Measurements from ENCODE around the gene FOXO4. TPM values are rescaled to one million over a fixed set of nuclear protein-coding genes. Genes with fewer than 3 reads are reported as not detected.

FOXO4 gene
- total RNA-seq, 1 experiment from 2014 or later = 48.3 TPM

DNA sequence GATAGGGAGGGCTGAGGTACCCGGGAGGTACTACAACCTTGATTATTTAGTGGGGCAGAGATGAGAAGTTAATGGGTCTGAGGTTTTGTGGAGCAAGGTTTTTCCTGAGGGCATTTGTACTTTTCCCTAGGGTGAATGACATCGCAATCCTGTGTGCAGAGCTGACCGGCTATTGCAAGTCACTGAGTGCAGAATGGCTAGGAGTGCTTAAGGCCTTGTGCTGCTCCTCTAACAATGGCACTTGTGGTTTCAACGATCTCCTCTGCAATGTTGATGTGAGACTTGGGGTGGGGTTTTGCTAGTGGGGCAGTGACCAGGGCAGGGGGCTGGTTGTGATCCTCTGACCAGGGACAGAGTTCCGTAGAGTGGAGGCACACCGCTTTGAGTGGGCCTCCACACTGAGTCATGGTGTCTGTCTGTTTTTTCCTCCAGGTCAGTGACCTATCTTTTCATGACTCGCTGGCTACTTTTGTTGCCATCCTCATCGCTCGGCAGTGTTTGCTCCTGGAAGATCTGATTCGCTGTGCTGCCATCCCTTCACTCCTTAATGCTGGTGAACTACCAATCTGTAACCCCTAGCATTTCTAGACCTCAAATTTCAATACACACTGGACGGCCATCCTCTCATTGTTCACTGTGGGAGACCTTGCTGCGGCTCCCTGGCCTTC is 32.6 kb downstream of the FOXO4 start:
- Mint-ChIP-seq H3K4me3 (no peak overlapping the region), H3K27ac (no peak overlapping the region; the same call in 1 of the 2 replicates), H3K4me1 (peaks cover 9% of the 10 kb centered on the region), H3K27me3 (ENCODE audit: low read depth) (no peaks in the 10 kb centered on the region), H3K9me3 (no peaks in the 10 kb centered on the region), H3K36me3 (peaks cover 76% of the 10 kb centered on the region)
- POLR2A ChIA-PET = no interaction called here
- TF ChIP-seq MYBL2 (CRISPR knock-in tag; IDR thresholded peaks at IDR 0.05) = no peak
- TF ChIP-seq, protein P1, sequence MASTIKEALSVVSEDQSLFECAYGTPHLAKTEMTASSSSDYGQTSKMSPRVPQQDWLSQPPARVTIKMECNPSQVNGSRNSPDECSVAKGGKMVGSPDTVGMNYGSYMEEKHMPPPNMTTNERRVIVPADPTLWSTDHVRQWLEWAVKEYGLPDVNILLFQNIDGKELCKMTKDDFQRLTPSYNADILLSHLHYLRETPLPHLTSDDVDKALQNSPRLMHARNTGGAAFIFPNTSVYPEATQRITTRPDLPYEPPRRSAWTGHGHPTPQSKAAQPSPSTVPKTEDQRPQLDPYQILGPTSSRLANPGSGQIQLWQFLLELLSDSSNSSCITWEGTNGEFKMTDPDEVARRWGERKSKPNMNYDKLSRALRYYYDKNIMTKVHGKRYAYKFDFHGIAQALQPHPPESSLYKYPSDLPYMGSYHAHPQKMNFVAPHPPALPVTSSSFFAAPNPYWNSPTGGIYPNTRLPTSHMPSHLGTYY (CRISPR knock-in tag; IDR thresholded peaks at IDR 0.05) = no peak
- TF ChIP-seq IRF2 (CRISPR knock-in tag; IDR thresholded peaks at IDR 0.05; ENCODE audit: borderline replicate concordance, low read depth) = no peak
- TF ChIP-seq KAT7 (CRISPR knock-in tag; IDR thresholded peaks at IDR 0.05; ENCODE audit: borderline replicate concordance) = no peak
- no peak for TF ChIP-seq NR2C2 (CRISPR knock-in tag; IDR thresholded peaks at IDR 0.05)
- CTCF ChIA-PET = interaction anchor here (0.6 to 1.1 kb wide), 5 partner anchors 10 to 130 kb away, joined by 3 to 5 read pairs (median 3); partner anchors contain the start of genes MED12 and SNX12
- ATAC-seq = no peak
- no peak for DNase-seq (ENCODE audit: low spot score)

- POLR2A ChIA-PET = no interaction called here
- CTCF ChIA-PET = interaction anchor here (0.6 to 1.1 kb wide), 5 partner anchors 11 to 131 kb away, joined by 3 to 5 read pairs (median 3); partner anchors contain the start of genes MED12 and SNX12
- Mint-ChIP-seq H3K27ac (peak overlapping the region; percentile 7; the same call in 1 of the 2 replicates), H3K4me3 (no peak overlapping the region), H3K27me3 (ENCODE audit: low read depth) (no peaks in the 10 kb centered on the region), H3K36me3 (peaks cover 72% of the 10 kb centered on the region), H3K9me3 (no peaks in the 10 kb centered on the region), H3K4me1 (peaks cover 9% of the 10 kb centered on the region)
- TF ChIP-seq IRF2 (CRISPR knock-in tag; IDR thresholded peaks at IDR 0.05; ENCODE audit: borderline replicate concordance, low read depth) = no peak
- TF ChIP-seq CREB1 (CRISPR knock-in tag; IDR thresholded peaks at IDR 0.05) = no peak
- no peak for TF ChIP-seq AFF4 (CRISPR knock-in tag; IDR thresholded peaks at IDR 0.05; ENCODE audit: borderline replicate concordance)
- TF ChIP-seq, protein P2, sequence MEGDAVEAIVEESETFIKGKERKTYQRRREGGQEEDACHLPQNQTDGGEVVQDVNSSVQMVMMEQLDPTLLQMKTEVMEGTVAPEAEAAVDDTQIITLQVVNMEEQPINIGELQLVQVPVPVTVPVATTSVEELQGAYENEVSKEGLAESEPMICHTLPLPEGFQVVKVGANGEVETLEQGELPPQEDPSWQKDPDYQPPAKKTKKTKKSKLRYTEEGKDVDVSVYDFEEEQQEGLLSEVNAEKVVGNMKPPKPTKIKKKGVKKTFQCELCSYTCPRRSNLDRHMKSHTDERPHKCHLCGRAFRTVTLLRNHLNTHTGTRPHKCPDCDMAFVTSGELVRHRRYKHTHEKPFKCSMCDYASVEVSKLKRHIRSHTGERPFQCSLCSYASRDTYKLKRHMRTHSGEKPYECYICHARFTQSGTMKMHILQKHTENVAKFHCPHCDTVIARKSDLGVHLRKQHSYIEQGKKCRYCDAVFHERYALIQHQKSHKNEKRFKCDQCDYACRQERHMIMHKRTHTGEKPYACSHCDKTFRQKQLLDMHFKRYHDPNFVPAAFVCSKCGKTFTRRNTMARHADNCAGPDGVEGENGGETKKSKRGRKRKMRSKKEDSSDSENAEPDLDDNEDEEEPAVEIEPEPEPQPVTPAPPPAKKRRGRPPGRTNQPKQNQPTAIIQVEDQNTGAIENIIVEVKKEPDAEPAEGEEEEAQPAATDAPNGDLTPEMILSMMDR (IDR thresholded peaks at IDR 0.05) = peak; percentile 66
- DNase-seq (ENCODE audit: low spot score) (peak; percentile 70), ATAC-seq (peak; percentile 81)
Measured at GRCh38 chrX:71128915-71129765, 33.5 kb downstream of the FOXO4 start.

GRCh38 chrX:71131510-71131909 is 35.9 kb downstream of the FOXO4 start:
- H3K36me3 Mint-ChIP-seq = peaks cover 73% of the 10 kb centered on the region
- H3K9me3 Mint-ChIP-seq = no peaks in the 10 kb centered on the region
- ChIA-PET CTCF (no interaction called here), POLR2A (no interaction called here)
- H3K27me3 Mint-ChIP-seq (ENCODE audit: low read depth) = no peaks in the 10 kb centered on the region
- DNase-seq (ENCODE audit: low spot score) (no peak), ATAC-seq (no peak)
- TF ChIP-seq FOXP1 (CRISPR knock-in tag; IDR thresholded peaks at IDR 0.05; ENCODE audit: borderline replicate concordance) = no peak
- TF ChIP-seq ZNF423 (CRISPR knock-in tag; IDR thresholded peaks at IDR 0.05) = no peak
- TF ChIP-seq NFATC4 (CRISPR knock-in tag; IDR thresholded peaks at IDR 0.05) = no peak
- TF ChIP-seq TEAD1 (CRISPR knock-in tag; IDR thresholded peaks at IDR 0.05) = no peak
- no peak for TF ChIP-seq ATF1 (CRISPR knock-in tag; IDR thresholded peaks at IDR 0.05)
- no peak for TF ChIP-seq ESRRA (CRISPR knock-in tag; IDR thresholded peaks at IDR 0.05; ENCODE audit: borderline replicate concordance)
- TF ChIP-seq GRHL2 (CRISPR knock-in tag; IDR thresholded peaks at IDR 0.05; ENCODE audit: insufficient replicate concordance, severe bottlenecking) = no peak
- no peak for TF ChIP-seq EMX1 (CRISPR knock-in tag; IDR thresholded peaks at IDR 0.05)
- H3K27ac Mint-ChIP-seq = no peak overlapping the region
- H3K4me3 Mint-ChIP-seq = no peak overlapping the region
- peaks cover 9% of the 10 kb centered on the region for H3K4me1 Mint-ChIP-seq
